Daoy (cell line): ENCODE measurements around the gene FAM171A1. TPM values are rescaled to one million over a fixed set of nuclear protein-coding genes. Genes with fewer than 3 reads are reported as not detected.
"Not testable (repeated sequence)": the region's sequence is repeated elsewhere in the genome, so short reads cannot be mapped to it uniquely, and the experiment has no call there.

ENCODE experiments used
- DNase-seq: peaks from one replicate; pipeline ENCODE4 v3.0.0-alpha.2; 2015; ENCODE audit warnings: low read depth
- total RNA-seq: library from RNA; depleted of rRNA; stranded (reverse); fragments of >200 nt; shearing (Covaris generic); gene quantifications from 2 replicates; pipeline ENCODE4 v1.2.3, GENCODE V29; 2014; rRNA removed

The FAM171A1 gene
- total RNA-seq = 15.3 and 20.6 TPM in 2 replicates

DNA sequence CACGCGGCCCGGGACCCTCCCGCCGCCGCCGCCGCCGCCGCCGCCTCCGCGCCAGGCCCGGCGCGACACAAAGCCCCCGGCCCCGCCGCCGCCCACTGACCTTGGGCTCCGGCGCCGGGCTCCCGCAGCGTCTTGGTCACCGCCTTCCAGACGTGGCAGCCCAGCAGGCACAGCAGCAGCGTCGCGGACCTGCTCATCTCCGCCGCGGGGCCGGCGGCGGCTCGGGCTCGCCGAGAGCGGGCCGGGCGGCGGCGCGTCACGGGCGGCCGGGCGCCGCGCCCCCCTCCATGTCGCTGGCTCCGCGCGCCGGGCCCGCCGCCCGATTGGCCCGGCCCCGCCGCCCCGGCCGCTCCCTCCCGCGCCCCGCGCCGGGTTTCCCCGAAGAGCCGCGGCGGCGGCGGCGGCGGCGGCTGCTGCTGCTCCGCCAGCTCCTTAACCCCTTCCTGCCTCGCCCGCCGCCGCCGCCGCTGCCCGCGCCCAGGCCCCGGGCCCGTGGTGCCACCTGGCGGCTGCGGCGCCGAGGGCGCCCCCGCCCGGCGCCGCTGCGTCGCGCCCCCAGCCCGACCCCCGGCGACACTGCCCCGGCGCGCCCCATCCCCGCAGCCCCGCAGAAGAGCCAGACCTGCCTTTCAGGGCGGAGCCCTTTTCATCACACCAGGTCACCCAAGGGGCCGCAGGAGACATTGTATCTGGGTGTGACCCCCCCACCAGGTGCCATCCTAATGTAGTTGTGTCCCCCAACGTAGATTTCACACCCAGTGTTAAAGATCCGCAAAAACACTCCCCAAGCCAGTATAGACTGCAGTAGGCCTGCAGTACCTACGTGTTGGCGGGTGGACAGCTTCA, at the start of gene FAM171A1:
FAM171A1 (minus strand) TSS at position 434 of the 846 bp plus-strand sequence; CDS start at position 197, 237 bp downstream.
- peak; percentile 74 for DNase-seq

DNA sequence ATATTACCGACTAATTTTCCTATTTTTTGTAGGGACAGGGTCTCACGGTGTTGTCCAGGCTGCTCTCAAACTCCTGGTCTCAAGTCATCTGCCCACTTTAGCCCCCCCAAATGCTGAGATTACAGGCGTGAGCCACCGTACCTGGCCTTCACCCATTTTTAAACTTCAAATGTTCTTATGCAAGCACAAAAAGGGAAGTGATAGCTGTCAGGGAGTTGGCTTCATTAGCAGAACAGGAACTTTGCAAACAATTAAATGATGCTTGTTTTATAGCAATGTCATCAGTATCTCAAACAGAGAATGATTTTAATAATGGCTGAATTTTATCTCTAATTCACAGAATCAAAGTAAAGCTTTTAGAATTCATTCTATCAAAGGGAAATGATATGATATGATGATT, 49.8 kb upstream of the FAM171A1 start:
- DNase-seq = no peak

DNA sequence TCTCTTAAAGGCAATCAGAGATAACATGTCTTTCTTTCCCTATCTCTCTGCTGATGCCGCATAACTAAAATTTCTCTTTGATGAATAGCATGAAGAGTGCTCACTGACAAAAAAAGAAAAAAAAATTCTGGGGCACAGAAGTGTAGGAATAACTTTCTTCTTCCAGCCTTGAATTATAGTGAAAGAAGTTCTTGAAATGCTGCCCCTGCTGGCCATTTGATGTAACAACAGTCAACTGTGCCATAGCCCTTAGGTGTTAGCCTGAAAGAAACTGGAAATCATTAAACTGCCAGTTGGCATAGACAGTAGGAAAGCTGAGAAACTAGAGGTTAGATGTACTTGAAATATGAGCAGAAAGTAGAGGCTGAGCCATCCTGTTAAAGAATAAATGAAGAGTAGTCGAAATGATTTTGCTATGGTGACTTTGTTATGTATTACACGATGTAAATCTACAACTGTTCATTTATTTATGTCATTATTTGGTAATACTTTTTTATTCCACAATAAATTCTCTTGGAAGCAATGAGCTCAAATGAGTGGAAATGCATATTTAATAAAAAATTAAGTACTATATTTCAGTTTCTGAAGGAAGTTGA, 48.3 kb upstream of the FAM171A1 start:
- no peak for DNase-seq

DNA sequence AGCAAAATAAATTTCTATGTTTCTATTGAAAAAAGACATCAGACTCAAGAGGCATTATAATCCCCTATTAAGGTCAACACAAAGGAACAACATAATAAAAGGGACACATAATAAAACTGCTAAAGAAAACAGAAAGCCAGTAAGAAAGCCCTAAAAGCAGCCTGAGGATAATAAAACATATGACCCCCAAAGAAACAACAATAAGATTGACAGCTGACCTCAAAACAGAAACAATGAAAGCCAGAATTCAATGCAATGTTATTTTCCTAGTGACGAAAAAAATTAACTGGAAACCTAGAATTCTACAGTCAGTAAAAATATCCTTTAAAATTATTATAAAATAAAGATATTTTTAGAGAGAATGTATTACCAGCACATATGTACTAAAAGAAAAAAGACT, 44.9 kb upstream of the FAM171A1 start:
- no peak for DNase-seq

DNA sequence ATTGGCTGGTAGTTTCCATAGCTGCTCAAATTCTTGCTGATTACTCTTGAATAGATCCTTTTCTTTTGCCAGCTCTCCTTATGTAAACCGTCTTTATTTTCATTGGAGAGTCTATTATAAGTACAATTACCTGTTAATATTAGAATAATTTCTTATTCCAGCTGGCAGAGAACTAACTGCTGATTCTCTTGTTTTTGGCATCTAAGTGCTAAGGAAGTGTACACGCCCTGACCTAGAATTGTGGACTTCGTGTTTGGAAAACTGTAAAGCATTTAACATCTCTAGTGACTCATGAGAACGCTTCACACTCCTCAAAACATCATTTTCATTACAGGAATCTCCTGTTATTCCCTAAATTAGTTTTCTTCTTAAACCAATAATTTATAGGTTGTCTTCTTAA, 39.9 kb upstream of the FAM171A1 start:
- no peak for DNase-seq

DNA sequence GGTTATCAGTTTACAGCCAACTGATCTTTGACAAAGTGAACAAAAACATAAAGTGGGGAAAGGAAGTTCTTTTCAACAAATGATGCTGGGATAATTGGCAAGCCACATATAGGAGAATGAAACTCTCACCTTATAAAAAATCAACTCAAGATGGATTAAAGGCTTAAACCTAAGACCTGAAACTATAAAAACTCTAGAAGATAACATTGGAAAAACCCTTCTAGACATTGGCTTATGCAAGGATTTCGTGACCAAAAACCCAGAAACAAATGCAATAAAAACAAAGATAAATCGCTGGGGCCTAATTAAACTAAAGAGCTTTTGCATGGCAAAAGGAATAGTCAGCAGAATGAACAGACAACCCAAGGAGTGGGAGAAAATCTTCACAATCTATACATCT, 38.3 kb upstream of the FAM171A1 start:
- not testable (repeated sequence) for DNase-seq

DNA sequence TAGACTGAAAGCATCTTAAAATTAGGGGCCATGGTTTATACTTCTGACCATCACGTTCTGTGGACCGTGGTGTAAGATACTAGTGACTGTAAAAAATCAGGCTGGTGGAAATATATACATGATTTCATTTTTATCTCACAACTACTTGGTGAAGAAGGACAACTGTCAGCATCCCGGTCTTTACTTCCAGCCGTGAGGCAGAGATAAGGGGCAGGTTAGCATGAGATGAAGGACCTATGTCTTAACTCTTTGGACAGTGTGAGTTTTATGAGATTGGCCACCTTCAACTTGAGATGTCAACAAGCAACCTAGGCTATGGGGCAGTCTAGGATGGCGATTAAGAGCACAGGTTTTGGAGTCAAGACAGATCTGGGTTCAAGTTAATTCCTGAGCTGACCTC, 37.5 kb upstream of the FAM171A1 start:
- DNase-seq = no peak

DNA sequence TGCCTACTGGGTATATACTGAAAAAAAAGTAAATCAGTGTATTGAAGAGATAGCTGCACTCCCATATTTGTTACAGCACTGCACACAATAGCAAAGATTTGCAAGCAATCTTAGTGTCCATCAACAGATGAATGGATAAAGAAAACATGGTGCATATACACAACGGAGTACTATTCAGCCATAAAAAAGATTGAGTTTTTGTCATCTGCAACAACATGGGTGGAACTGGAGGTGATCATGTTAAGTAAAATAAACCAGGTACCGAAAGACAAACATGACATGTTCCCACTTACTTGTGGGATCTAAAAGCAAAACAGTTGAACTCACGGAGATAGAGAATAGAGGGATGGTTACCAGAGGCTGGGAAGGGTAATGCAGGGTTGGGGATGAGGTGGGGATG, 34.2 kb upstream of the FAM171A1 start:
- no peak for DNase-seq

DNA sequence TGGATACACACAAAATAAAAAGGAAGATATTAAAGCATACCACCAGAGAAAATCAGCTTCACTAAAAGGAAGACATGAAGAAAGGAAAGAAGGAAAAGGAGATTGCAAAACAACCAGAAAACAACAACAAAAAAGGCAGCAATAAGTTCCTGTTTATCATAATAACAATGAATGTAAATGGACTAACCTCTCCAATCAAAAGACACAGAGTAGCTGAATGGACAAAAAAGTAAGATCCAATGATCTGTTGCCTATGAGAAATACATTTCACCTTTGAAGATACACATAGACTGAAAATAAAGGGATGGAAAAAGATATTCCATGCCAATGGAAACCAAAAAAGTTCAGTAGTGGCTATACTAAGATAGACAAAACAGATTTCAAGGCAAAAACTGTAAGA, 30.3 kb upstream of the FAM171A1 start:
- no peak for DNase-seq

DNA sequence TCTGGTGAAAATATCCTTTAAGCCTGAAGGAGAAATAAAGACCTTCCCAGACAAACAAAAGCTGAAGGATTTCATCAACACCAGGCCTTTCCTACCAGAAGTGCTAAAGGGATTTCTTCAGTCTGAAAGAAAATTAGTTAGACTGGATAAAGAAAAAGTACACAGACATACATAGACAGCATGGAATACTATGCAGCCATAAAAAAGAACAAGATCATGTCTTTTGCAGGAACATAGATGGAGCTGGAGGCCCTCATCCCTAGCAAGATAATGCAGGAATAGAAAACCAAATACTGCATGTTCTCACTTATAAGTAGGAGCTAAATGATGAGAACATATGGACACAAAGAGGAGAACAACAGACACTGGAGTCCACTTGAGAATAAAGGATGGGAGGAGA, 29.4 kb upstream of the FAM171A1 start:
- not testable (repeated sequence) for DNase-seq

DNA sequence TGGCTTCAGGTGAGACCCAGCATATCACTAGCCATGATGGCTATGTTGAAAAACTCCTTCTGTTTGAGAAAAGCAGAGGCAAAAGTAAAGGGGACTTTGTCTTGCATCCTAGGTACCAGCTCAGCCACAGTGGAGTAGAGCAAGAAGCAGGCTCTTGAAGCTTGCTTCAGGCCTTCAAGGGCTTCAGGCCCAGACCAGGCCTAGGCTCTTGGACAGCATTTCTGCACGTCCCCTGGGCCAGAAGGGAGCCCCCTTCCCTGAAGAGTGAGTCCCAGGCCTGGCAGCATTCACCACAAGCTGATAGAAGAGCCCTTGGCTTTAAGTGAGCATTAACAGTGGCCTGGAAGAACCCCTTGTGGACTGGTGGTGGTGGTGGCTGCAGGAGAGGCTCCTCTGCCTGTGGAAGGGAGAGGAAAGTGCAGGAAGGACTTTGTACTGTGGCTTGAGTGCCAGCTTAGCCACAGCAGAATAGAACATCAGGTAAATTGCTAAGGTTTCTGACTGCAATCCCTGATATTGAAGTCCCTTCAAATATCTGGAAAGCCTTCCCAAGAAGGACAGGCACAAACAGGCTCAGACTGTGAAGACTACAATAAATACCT, 28.1 kb upstream of the FAM171A1 start:
- DNase-seq = no peak

DNA sequence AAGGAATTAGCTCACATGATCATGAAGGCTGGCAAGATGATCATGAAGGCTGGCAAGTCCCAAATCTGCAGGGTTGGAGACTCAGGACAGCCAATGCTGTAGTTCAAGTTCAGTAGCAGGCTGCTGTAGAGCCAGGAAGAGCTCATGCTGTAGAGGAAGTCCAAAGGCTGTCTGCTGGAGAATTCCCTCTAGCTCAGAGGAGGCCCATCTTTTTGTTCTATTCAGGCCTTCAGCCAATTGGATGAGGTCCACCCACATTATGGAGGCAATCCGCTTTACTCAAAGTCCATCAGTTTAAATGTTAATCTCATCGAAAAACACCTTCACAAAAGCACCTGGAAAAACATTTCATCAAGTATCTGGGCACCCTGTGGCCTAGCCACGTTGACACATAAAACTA, 24.8 kb upstream of the FAM171A1 start:
- DNase-seq = no peak

DNA sequence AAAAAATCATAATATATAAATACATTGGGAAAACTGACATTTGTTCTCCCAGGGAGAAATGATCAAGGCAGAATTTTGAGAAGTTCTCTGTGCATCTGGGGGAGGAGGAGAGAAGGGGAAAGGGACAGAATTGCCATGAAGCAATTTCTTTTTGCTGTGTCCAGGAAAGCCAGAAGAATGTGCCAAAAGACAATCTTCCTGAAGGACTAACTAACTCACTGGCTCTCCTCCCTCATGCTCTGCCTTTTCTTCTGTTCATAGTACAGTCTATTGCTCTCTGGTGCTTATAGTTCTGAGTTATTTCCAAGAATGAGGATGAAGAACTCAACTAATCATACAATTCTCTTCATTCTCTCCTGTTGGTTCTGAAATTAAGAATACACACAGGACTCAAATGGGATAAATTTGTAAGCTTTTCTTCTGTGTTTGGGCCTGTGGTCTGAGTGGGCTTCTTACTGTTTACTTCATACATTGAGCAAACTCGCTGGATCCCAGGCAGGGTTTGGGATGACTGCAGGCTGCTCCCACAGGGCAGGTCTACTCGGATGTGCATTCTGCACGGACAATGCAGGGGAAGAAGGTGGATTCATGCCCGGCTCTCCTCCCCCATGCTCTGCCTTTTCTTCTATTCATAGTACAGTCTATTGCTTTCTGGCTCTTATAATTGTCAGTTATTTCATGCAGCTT, 22.2 kb upstream of the FAM171A1 start:
- DNase-seq = no peak

DNA sequence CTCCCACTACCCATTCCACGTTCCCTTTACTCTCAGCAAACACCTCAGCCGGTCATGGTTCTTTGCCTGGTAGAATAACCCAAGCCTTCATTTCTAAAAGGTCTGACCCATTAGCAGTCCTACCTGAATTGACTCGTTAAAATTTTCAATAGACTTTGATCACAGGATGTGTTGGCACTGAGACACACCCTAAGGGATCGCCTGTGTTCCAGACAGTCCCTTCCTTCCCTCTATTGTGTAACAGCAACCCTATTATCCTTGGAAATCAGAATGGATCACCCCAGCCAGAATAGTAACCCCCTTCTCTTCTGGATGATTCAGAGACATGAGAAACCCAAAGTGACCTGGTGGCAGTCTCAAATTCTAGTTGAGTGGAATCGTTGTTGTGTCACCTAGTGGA, 20.4 kb upstream of the FAM171A1 start:
- no peak for DNase-seq

DNA sequence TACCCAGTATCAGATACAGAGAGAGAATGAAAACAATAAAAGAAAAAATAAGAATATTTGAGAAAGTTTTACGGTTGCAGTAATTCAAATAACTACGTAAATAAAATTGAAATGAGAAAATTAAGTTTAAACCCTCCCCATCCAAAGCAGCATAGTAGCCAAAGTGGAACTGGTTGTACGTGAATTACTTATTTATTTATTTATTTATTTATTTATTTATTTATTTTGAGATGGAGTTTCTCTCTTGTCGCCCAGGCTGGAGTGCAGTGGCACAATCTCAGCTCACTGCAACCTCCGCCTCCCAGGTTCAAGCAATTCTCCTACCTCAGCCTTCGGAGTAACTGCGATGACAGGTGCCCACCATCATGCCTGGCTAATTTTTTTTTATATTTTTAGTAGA, 17.1 kb upstream of the FAM171A1 start:
- DNase-seq = not testable (repeated sequence)

DNA sequence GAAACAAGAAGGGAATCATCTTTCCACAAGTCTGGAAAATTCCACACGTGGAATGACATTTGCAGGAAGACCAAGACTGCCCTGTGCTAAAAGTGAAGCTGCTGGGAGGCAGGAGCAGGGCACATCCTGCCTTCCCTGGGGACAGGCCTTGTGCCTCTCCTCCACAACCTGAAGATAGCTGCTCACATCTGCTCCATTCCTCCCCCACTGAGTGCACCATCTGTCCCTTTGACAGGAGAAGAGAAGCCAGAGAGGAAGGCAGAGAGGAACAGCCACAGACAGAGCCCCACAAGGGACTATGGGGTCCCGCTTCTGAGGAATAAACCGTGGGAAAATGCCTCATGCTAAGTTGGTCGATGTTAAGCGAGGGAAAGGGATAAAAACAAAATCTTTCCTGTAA, 15.9 kb upstream of the FAM171A1 start:
- no peak for DNase-seq

DNA sequence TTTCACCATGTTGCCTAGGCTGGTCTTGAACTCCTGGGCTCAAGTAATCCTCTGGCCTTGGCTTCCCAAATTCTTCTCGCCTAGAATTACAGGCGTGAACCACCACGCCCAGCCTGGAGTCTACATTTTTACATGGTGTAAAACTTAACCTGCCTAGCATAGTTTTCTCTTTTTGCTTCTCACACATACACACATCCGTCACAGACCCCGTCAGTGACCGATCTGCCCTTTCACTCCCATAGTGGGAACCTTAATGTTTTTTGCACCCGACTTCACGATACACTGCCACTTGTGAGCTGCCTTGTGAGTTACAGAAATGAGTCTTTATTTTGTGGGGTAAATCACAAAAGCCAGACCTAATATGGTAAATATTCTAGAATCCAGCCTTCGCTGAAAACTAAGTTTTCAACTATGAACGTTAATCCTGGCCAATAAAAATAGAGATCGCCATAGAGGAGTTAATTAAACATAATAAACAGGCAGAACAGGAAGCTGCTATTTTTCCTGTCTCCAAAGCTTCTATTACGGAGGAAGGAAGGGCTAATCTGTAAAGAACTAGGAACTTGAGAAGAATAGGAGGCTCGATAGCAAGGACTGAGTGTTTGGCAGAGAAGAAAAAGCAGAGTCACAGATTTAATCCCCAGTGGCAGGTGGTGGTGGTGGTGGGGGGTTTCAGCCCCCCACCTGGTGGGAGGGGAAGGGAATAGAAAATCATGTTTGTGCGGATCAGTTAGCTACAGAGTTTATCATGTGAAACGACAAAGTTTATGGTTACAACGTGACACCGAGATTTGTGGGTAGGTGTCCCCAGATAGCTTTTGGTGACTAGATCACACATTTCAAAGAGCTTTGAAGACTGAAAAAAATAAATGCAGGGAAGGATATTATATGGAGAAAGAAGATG, 14.7 kb upstream of the FAM171A1 start:
- no peak for DNase-seq

DNA sequence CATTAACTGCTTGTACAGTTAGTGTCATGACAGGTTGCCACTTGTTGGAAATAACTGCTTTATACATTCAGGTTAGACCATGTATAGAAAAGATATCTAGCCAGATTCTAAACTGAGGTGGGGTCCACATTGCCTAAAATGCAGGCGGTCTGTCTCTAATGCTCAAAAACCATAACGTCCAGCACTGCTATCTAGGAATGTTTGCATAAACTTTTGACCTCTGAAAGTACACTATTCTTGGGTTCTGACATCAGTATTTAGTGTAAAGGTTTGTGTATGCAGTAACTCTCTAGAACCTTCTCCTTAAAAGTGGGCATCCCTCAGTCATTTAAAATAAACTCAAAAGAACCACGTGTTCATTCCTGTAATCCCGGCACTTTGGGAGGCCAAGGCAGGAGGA, 10.3 kb upstream of the FAM171A1 start:
- DNase-seq = no peak

DNA sequence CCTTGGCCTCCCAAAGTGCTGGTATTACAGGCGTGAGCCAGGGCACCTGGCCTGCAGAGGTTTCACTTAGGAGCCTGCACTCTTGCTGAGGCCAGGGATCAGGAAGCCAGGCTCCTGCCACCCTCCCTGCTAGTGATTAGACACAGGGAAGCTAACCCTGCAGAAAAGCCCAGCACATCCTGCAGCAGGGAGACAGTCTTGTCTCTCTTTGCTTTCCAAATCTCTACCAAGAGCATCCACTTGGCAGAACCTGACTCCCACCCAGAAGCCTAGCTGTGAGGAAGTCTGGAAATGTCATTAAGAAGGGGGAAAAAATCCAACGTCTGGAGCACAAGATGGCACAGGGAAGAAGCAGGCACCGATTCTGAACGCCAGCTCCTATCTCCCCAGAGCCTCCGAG, 8.0 kb upstream of the FAM171A1 start:
- no peak for DNase-seq

DNA sequence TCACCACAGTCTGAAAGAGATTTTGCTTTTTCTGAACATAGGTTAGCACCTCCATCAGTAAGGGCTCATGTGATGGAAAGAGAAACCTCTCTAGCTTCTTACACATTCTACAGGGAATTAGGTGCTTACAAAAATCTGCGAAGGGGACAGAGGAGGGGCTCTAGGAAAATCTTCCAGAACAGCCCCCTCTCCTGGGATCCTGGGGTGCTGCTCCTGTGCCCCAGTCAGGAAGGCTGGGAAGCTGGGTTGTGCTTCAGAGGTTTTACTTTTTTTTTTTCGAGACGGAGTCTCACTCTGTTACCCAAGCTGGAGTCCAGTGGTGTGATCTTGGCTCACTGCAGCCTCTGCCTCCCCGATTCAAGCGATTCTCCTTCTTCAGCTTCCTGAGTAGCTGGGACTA, 7.5 kb upstream of the FAM171A1 start:
- no peak for DNase-seq

DNA sequence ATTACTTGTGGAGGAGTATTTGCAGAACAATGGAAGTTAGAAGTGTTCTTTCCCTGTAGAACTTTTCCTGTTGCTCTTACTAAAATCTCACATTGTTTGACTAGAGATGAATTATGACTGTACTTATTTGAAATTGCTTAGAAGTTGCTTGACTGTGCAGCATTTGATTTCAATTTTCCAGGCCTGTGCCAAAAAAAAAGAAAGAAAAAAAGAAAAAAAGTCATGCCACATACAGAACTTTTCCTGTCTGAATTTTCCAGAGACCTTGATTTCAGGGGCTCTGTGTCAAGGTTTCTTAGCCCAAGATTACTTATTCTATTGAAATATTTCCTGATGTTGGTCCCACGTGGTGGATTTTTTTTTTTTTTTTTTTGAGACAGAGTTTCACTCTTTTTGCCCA, 3.5 kb upstream of the FAM171A1 start:
- no peak for DNase-seq
